Activated CD4-positive, alpha-beta T cell treated with anti-CD3 and anti-CD28 coated beads for 36 hours (primary cell): ENCODE data around the gene VEZF1. TPM values are rescaled to one million over a fixed set of nuclear protein-coding genes. Genes with fewer than 3 reads are reported as not detected.

Experiments
- ATAC-seq: fragments of 200-7000 bp; cut with Tn5 transposase; one replicate; pipeline ENCODE4 v1.10.0; 2021; ENCODE audit warnings: mild to moderate bottlenecking, moderate library complexity
- CTCF ChIA-PET: fragments of 350-600 bp; sonication (Branson Sonifier 250); formaldehyde crosslinking; loops from one replicate; lab custom pipeline; 2021; ENCODE audit warnings: antibody characterized with exemption; lab: Charles Lee
- POLR2A ChIA-PET: fragments of 350-600 bp; sonication (Branson Sonifier 250); formaldehyde crosslinking; loops from one replicate; lab custom pipeline; 2021; ENCODE audit warnings: antibody characterized with exemption, inconsistent platforms; lab: Charles Lee
- DNase-seq: peaks from one replicate; pipeline ENCODE4 v3.0.0-alpha.2; 2020
- H3K27ac Mint-ChIP-seq: one replicate; pipeline ENCODE4 v1.8.0; 2021; ENCODE audit warnings: mixed read lengths
- H3K27me3 Mint-ChIP-seq: one replicate; pipeline ENCODE4 v1.8.0; 2021; ENCODE audit warnings: mixed read lengths
- H3K36me3 Mint-ChIP-seq: one replicate; pipeline ENCODE4 v1.8.0; 2021; ENCODE audit warnings: low read depth, mixed read lengths
- H3K4me1 Mint-ChIP-seq: one replicate; pipeline ENCODE4 v1.8.0; 2021; ENCODE audit warnings: mixed read lengths
- H3K4me3 Mint-ChIP-seq: one replicate; pipeline ENCODE4 v1.8.0; 2021; ENCODE audit warnings: mild to moderate bottlenecking, moderate library complexity, mixed read lengths
- H3K9me3 Mint-ChIP-seq: one replicate; pipeline ENCODE4 v1.8.0; 2021; ENCODE audit warnings: low read depth, mixed read lengths
- intact Hi-C, 2 experiments: fragments of 100-400 bp; cut with DNase I in 1 of 2; cut with micrococcal nuclease in 1 of 2; formaldehyde crosslinking; loops; one replicate each; pipeline versions ENCODE4 v1.14.2 to v1.15.1; 2022 to 2024; cut with DNase I, micrococcal nuclease
- total RNA-seq, 2 experiments: library from RNA; stranded (reverse); gene quantifications; one replicate each; pipeline ENCODE4 v1.2.3, GENCODE V29; 2021

The VEZF1 gene
- total RNA-seq, 2 experiments from 2014 or later: 21.3 to 26.3 TPM

GRCh38 chr17:58006924-58007780, 19.1 kb upstream of the VEZF1 start, which contains the start of gene SRSF1:
Gene SRSF1, minus strand, starts transcription at chr17:58007246. Its CDS starts 109 bp downstream, at chr17:58007137.
- Mint-ChIP-seq H3K27me3 (no peaks in the 10 kb centered on the region), H3K4me1 (peaks cover 35% of the 10 kb centered on the region), H3K27ac (peak within 1 kb of the TSS; percentile 100), H3K36me3 (peaks cover 64% of the 10 kb centered on the region), H3K4me3 (peak within 1 kb of the TSS; percentile 100), H3K9me3 (no peaks in the 10 kb centered on the region)
- peak; percentile 99 for DNase-seq
- CTCF ChIA-PET: interaction anchor here (0.6 to 15.7 kb wide), 18 partner anchors 9 to 1221 kb away, joined by 3 to 249 read pairs (median 4); partner anchors contain the start of genes MKS1 and MRPS23
- ATAC-seq: peak; percentile 90
- intact Hi-C loops: loop anchor here (1.0 to 5.0 kb wide), 22 partner anchors 8 to 1174 kb away; partner anchors contain the start of genes MRPS23 (in 2 of the 2), VEZF1 (in 2 of the 2), AKAP1 (in 1 of the 2) and C17orf67 (in 1 of the 2)
- POLR2A ChIA-PET: interaction anchor here (0.6 to 3.1 kb wide), 27 partner anchors 8 to 692 kb away, joined by 3 to 22 read pairs (median 4); partner anchors contain the start of genes CUEDC1, DYNLL2, MRPS23 and SUPT4H1

DNA sequence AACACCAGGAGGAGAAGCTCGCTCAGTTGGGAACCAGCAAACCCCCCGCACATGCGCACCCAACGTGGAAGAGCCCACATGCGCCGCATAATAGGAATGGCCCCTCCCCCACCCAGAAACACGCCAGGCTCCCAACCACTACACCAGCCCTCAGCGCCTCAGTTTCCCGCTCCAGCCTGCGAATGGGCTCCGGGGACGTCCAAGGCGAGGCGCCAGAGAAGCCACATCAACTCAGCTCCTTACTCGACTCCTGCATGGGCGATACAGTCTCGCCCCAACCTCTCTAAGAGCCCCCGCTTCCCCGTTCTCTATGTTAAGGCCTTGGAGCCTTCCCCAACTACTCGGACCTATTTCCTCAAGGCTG, 18.5 kb upstream of the VEZF1 start:
- ChIA-PET CTCF (interaction anchor here (0.6 to 15.7 kb wide), 8 partner anchors 9 to 1220 kb away, joined by 3 to 249 read pairs (median 7); partner anchors contain the start of genes MKS1 and MRPS23), POLR2A (interaction anchor here (0.6 to 3.1 kb wide), 14 partner anchors 8 to 600 kb away, joined by 3 to 22 read pairs (median 6); partner anchors contain the start of genes DYNLL2 and MRPS23)
- peak; percentile 78 for DNase-seq
- peak overlapping the region; percentile 100 for H3K4me3 Mint-ChIP-seq
- no peaks in the 10 kb centered on the region for H3K27me3 Mint-ChIP-seq
- peaks cover 68% of the 10 kb centered on the region for H3K36me3 Mint-ChIP-seq
- no peaks in the 10 kb centered on the region for H3K9me3 Mint-ChIP-seq
- ATAC-seq: peak; percentile 8
- intact Hi-C loops: loop anchor here (2.0 to 5.0 kb wide), 11 partner anchors 46 to 1174 kb away; partner anchors contain the start of genes C17orf67 (in 1 of the 2), MRPS23 (in 1 of the 2), MSI2 (in 1 of the 2) and PRR11 (in 1 of the 2)
- H3K4me1 Mint-ChIP-seq: peaks cover 40% of the 10 kb centered on the region
- peak overlapping the region; percentile 100 for H3K27ac Mint-ChIP-seq

DNA sequence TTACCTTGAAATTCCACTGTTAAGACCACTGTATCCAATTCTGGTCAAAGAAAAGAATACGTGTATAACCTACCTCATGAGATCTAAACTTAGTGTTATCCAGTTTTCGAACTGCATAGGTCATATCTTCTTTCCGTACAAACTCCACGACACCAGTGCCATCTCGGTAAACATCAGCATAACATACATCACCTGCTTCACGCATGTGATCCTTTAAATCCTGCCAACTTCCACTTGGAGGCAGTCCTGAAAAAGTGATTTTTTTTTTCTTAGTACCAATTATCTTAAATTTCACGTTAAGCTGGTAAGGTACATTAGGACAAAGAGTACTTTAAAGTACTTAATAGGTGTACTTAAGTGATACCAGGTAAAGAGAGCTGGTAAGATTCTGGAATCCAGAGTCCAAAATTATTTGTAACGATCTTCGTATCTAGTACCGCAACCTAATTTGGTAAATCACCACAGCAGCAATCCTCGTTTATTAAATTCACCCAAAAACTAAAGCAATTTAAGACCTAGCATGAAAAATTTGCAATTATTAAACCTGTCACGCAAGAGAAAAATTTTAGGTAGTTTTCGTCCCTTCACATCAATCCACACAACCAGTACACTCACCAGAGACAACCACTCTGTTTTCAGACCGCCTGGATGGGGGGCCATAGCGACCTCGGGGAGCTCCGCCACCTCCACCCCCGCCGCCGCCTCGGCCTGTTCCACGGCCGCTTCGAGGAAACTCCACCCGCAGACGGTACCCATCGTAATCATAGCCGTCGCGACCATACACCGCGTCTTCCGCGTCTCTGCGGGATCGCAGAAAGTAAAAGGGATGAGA, 17.9 kb upstream of the VEZF1 start:
- POLR2A ChIA-PET: interaction anchor here (0.6 to 3.1 kb wide), 11 partner anchors 9 to 599 kb away, joined by 3 to 22 read pairs (median 6); partner anchors contain the start of genes DYNLL2 and MRPS23
- H3K36me3 Mint-ChIP-seq: peaks cover 73% of the 10 kb centered on the region
- ATAC-seq (no peak), DNase-seq (no peak)
- peaks cover 46% of the 10 kb centered on the region for H3K4me1 Mint-ChIP-seq
- H3K9me3 Mint-ChIP-seq: no peaks in the 10 kb centered on the region
- H3K27me3 Mint-ChIP-seq: no peaks in the 10 kb centered on the region
- H3K27ac Mint-ChIP-seq: peak overlapping the region; percentile 100
- CTCF ChIA-PET: interaction anchor here (0.6 to 15.7 kb wide), 7 partner anchors 8 to 213 kb away, joined by 3 to 249 read pairs (median 8); partner anchors contain the start of genes MKS1 and MRPS23
- peak overlapping the region; percentile 100 for H3K4me3 Mint-ChIP-seq
- intact Hi-C loops: loop anchor here (2.0 to 5.0 kb wide), 11 partner anchors 47 to 1173 kb away; partner anchors contain the start of genes C17orf67 (in 1 of the 2), MRPS23 (in 1 of the 2), MSI2 (in 1 of the 2) and PRR11 (in 1 of the 2)

- peak overlapping the region; percentile 100 for H3K4me3 Mint-ChIP-seq
- no peak for ATAC-seq
- intact Hi-C loops: loop anchor here (5.0 kb wide), 5 partner anchors 107 to 748 kb away; partner anchors contain the start of gene MSI2 (in 1 of the 2)
- no peaks in the 10 kb centered on the region for H3K27me3 Mint-ChIP-seq
- ChIA-PET CTCF (interaction anchor here (3.3 to 15.7 kb wide), 2 partner anchors 7 to 148 kb away, joined by 34 to 249 read pairs; partner anchors contain the start of gene MRPS23), POLR2A (interaction anchor here (1.2 to 3.1 kb wide), 3 partner anchors 11 to 155 kb away, joined by 3 to 22 read pairs (median 9); partner anchors contain the start of gene MRPS23)
- DNase-seq: no peak
- peaks cover 71% of the 10 kb centered on the region for H3K36me3 Mint-ChIP-seq
- no peaks in the 10 kb centered on the region for H3K9me3 Mint-ChIP-seq
- H3K27ac Mint-ChIP-seq: peak overlapping the region; percentile 100
- H3K4me1 Mint-ChIP-seq: peaks cover 52% of the 10 kb centered on the region
Measured at GRCh38 chr17:58005031-58005727, 17.1 kb upstream of the VEZF1 start.

DNA sequence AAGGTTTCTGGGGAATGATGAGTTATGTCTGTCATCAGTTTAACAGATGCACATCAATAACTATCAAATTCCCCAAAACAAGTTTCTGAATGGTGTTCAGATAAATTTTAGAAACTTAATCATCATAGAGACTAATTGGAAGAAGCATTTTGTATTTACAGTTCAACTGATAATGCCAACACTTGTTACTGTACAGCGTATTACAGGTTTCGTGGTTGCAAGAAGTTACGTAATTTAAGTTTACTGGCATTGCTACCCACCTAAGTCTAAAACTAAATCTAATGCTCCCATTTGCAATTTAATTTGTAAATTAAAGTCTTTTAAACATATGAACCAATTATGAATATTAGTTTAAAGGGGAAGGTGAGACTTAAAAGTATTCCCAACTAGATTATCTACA, 16.0 kb upstream of the VEZF1 start:
- intact Hi-C loops: no loop called here
- POLR2A ChIA-PET: interaction anchor here (1.3 kb wide), 1 partner anchor 11 kb away, joined by 4 read pairs; no protein-coding TSS in a partner anchor
- CTCF ChIA-PET: interaction anchor here (1.0 to 15.7 kb wide), 2 partner anchors 147 to 341 kb away, joined by 3 to 249 read pairs; partner anchors contain the start of gene MRPS23
- Mint-ChIP-seq H3K27me3 (no peaks in the 10 kb centered on the region), H3K9me3 (no peaks in the 10 kb centered on the region), H3K27ac (peak overlapping the region; percentile 87), H3K4me1 (peaks cover 63% of the 10 kb centered on the region), H3K36me3 (peaks cover 75% of the 10 kb centered on the region), H3K4me3 (peak overlapping the region; percentile 100)
- DNase-seq: no peak
- no peak for ATAC-seq

DNA sequence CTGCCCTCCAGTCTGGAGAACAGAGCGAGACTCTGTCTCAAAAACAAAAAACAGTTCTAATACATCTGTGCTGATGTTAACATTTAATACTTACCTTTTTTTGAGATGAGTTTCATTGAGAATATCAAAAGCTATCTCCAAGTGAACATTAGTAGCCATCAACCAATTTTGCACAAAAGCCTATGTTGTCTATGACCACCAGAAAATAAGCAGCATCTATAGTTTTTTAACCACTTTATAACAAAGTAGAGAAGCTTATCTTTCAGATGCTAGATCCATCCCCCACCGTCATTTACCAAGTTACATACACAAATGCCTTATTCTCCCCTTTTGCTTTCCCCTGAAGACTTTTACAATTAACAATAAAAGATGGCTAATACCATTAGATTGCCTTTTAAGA, 14.9 kb upstream of the VEZF1 start:
- no peak for ATAC-seq
- H3K36me3 Mint-ChIP-seq: peaks cover 77% of the 10 kb centered on the region
- peaks cover 69% of the 10 kb centered on the region for H3K4me1 Mint-ChIP-seq
- ChIA-PET CTCF (interaction anchor here (1.0 to 15.7 kb wide), 6 partner anchors 13 to 342 kb away, joined by 3 to 249 read pairs (median 39); partner anchors contain the start of genes MRPS23 and VEZF1), POLR2A (interaction anchor here (0.9 to 1.7 kb wide), 5 partner anchors 10 to 148 kb away, joined by 3 to 6 read pairs (median 4); no protein-coding TSS in a partner anchor)
- intact Hi-C loops: no loop called here
- H3K27ac Mint-ChIP-seq: peak overlapping the region; percentile 17
- H3K4me3 Mint-ChIP-seq: peak overlapping the region; percentile 100
- DNase-seq: no peak
- no peaks in the 10 kb centered on the region for H3K9me3 Mint-ChIP-seq
- no peaks in the 10 kb centered on the region for H3K27me3 Mint-ChIP-seq

GRCh38 chr17:58002154-58002948, 14.3 kb upstream of the VEZF1 start:
- H3K9me3 Mint-ChIP-seq: no peaks in the 10 kb centered on the region
- peak overlapping the region; percentile 86 for H3K27ac Mint-ChIP-seq
- DNase-seq: no peak
- intact Hi-C loops: no loop called here
- peaks cover 78% of the 10 kb centered on the region for H3K36me3 Mint-ChIP-seq
- no peaks in the 10 kb centered on the region for H3K27me3 Mint-ChIP-seq
- H3K4me1 Mint-ChIP-seq: peaks cover 74% of the 10 kb centered on the region
- CTCF ChIA-PET: interaction anchor here (0.9 to 15.7 kb wide), 8 partner anchors 12 to 235 kb away, joined by 3 to 249 read pairs (median 34); partner anchors contain the start of genes MRPS23 and VEZF1
- H3K4me3 Mint-ChIP-seq: peak overlapping the region; percentile 100
- ATAC-seq: no peak
- POLR2A ChIA-PET: interaction anchor here (0.7 to 1.7 kb wide), 6 partner anchors 13 to 147 kb away, joined by 3 to 6 read pairs (median 4); no protein-coding TSS in a partner anchor

DNA sequence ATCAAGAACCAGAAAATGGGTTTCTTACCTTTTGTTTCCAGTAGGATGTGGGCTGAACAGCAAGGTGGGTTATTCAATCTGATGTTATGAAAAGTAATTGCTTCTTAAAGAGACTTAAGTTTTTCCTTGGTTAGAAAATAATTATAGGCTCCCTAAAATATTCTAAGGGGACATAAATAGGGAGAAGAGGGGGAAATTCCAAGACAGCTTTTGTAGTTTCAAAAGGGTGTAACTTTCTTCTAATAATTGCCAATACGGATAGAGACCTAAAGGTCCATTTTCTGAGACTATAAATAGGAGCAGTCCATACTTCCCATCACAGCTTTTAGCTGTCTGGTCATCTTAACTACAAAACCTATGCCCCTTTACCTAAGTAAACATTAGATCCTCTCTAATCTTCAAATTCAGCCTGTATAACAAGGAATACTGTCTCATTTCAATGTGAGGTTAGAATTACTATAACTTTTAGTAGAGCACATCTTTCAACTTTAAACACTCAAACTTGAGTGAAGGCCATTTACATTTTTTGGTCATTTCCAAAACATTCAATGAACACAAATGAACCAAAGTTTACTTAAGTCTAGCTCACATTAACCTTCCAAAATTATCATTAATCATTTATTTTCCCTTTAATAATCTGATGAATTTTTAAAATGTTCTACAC, 13.5 kb upstream of the VEZF1 start:
- Mint-ChIP-seq H3K4me3 (no peak overlapping the region), H3K36me3 (peaks cover 80% of the 10 kb centered on the region), H3K9me3 (no peaks in the 10 kb centered on the region), H3K27me3 (no peaks in the 10 kb centered on the region), H3K4me1 (peaks cover 81% of the 10 kb centered on the region), H3K27ac (peak overlapping the region; percentile 59)
- ATAC-seq (no peak), DNase-seq (no peak)
- ChIA-PET POLR2A (interaction anchor here (0.7 to 1.7 kb wide), 3 partner anchors 15 to 81 kb away, joined by 3 to 6 read pairs (median 3); no protein-coding TSS in a partner anchor), CTCF (interaction anchor here (0.9 to 15.7 kb wide), 9 partner anchors 12 to 236 kb away, joined by 3 to 249 read pairs (median 7); partner anchors contain the start of genes MRPS23 and VEZF1)
- intact Hi-C loops: no loop called here
